ENCODE data around the gene PIM3. TPM values are rescaled to one million over a fixed set of nuclear protein-coding genes. Genes with fewer than 3 reads are reported as not detected.

PIM3 gene
- total and polyA plus RNA-seq, 2 donors: 36.0 to 57.6 TPM

GRCh38 chr22:49933236-49934159 lies 27.1 kb upstream of the PIM3 start:
- Histone ChIP-seq H3K4me1 (ENCODE audit: control insufficient read depth in 2 of 2, insufficient read depth in 2 of 2, low read length in 2 of 2) (peaks cover 13 to 53% of the 10 kb centered on the region in 2 donors), H3K27me3 (ENCODE audit: control insufficient read depth in 2 of 2, insufficient read depth in 1 of 2, low read length in 1 of 2) (peaks cover 3 to 13% of the 10 kb centered on the region in 2 donors), H3K4me3 (ENCODE audit: low read length in 2 of 2) (no peak overlapping the region), H3K36me3 (ENCODE audit: control insufficient read depth in 2 of 2, insufficient read depth in 2 of 2, low read length in 1 of 2) (no peaks in the 10 kb centered on the region), H3K27ac (ENCODE audit: low read depth in 1 of 2, low read length in 1 of 2) (peak overlapping the region; percentile 7 to 69), H3K9me3 (ENCODE audit: control insufficient read depth in 2 of 2, insufficient read depth in 1 of 2, low read length in 1 of 2) (no peaks in the 10 kb centered on the region)
- DNase-seq (ENCODE audit: low read depth in 6 of 9, low spot score in 9 of 9): no peak
- WGBS: 95% methylated on average over 27 of the region's 27 CpGs

GRCh38 chr22:49934160-49934890 lies 26.2 kb upstream of the PIM3 start:
- 59% methylated on average over 24 of the region's 24 CpGs for WGBS

DNA sequence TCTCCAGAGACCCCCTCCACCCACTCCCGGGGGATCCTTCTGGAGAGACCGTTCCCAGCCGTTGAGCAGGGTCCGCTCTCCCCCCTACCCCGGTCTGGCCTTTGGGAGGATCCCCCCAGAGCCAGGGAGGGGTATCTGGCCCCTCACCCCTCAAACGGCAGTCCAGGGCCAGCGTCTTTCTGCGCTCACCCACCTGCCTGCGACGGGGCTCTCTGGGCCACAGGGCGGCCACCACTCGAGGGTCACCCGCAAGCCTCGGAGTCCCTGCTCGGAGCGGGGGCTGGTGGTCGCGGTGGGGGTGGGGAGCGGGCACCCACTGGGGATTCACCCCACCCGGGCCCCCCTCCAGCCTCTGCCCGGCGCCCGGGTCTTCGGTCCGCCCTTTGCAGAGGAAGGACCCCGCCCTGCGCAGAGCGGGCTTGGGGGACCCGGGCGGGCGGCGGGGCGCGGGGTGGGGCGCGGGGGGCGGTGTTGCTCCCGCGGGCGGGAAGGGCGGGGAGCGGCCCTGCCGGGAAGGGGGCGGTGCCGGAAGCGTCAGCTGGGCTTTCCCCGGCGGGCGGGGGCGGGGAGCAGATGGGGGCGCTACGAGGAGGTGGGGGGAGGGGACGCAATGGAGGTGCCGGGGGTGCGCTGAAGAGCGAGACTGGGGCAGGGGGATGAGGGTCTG lies 25.5 kb upstream of the PIM3 start:
- Histone ChIP-seq H3K9me3 (ENCODE audit: control insufficient read depth in 2 of 2, insufficient read depth in 1 of 2, low read length in 1 of 2) (no peaks in the 10 kb centered on the region), H3K4me3 (ENCODE audit: low read length in 2 of 2) (peak overlapping the region; percentile 44 to 57), H3K27me3 (ENCODE audit: control insufficient read depth in 2 of 2, insufficient read depth in 1 of 2, low read length in 1 of 2) (peaks cover 0 to 7% of the 10 kb centered on the region in 2 donors), H3K27ac (ENCODE audit: low read depth in 1 of 2, low read length in 1 of 2) (peak overlapping the region; percentile 51 to 86), H3K36me3 (ENCODE audit: control insufficient read depth in 2 of 2, insufficient read depth in 2 of 2, low read length in 1 of 2) (no peaks in the 10 kb centered on the region), H3K4me1 (ENCODE audit: control insufficient read depth in 2 of 2, insufficient read depth in 2 of 2, low read length in 2 of 2) (peaks cover 8 to 48% of the 10 kb centered on the region in 2 donors)
- DNase-seq (ENCODE audit: low read depth in 6 of 9, low spot score in 9 of 9): peak in 5 of 9 donors; percentile 65 to 88 (median 76)
- 3% methylated on average over 56 of the region's 56 CpGs for WGBS

More at GRCh38 chr22:49934160-49934890, 26.2 kb upstream of the PIM3 start:
- peak overlapping the region; percentile 44 to 57 for H3K4me3 ChIP-seq (ENCODE audit: low read length in 2 of 2)
- DNase-seq (ENCODE audit: low read depth in 6 of 9, low spot score in 9 of 9): no peak
- no peaks in the 10 kb centered on the region for H3K9me3 ChIP-seq (ENCODE audit: control insufficient read depth in 2 of 2, insufficient read depth in 1 of 2, low read length in 1 of 2)
- H3K27ac ChIP-seq (ENCODE audit: low read depth in 1 of 2, low read length in 1 of 2): peak overlapping the region; percentile 51 to 86
- H3K36me3 ChIP-seq (ENCODE audit: control insufficient read depth in 2 of 2, insufficient read depth in 2 of 2, low read length in 1 of 2): no peaks in the 10 kb centered on the region
- peaks cover 3 to 11% of the 10 kb centered on the region in 2 donors for H3K27me3 ChIP-seq (ENCODE audit: control insufficient read depth in 2 of 2, insufficient read depth in 1 of 2, low read length in 1 of 2)
- H3K4me1 ChIP-seq (ENCODE audit: control insufficient read depth in 2 of 2, insufficient read depth in 2 of 2, low read length in 2 of 2): peaks cover 12 to 53% of the 10 kb centered on the region in 2 donors

GRCh38 chr22:49935561-49935960 lies 25.0 kb upstream of the PIM3 start:
- Histone ChIP-seq H3K27ac (ENCODE audit: low read depth in 1 of 2, low read length in 1 of 2) (no peak overlapping the region), H3K9me3 (ENCODE audit: control insufficient read depth in 2 of 2, insufficient read depth in 1 of 2, low read length in 1 of 2) (no peaks in the 10 kb centered on the region), H3K4me3 (ENCODE audit: low read length in 2 of 2) (peak overlapping the region in 1 of 2 donors; percentile 57), H3K36me3 (ENCODE audit: control insufficient read depth in 2 of 2, insufficient read depth in 2 of 2, low read length in 1 of 2) (no peaks in the 10 kb centered on the region), H3K27me3 (ENCODE audit: control insufficient read depth in 2 of 2, insufficient read depth in 1 of 2, low read length in 1 of 2) (peaks cover 0 to 7% of the 10 kb centered on the region in 2 donors), H3K4me1 (ENCODE audit: control insufficient read depth in 2 of 2, insufficient read depth in 2 of 2, low read length in 2 of 2) (peaks cover 8 to 43% of the 10 kb centered on the region in 2 donors)
- DNase-seq (ENCODE audit: low read depth in 6 of 9, low spot score in 9 of 9): no peak
- WGBS: 10% methylated on average over 16 of the region's 16 CpGs

- WGBS: 3% methylated on average over 52 of the region's 52 CpGs
- Histone ChIP-seq H3K36me3 (ENCODE audit: control insufficient read depth in 2 of 2, insufficient read depth in 2 of 2, low read length in 1 of 2) (no peaks in the 10 kb centered on the region), H3K9me3 (ENCODE audit: control insufficient read depth in 2 of 2, insufficient read depth in 1 of 2, low read length in 1 of 2) (peaks cover 0 to 6% of the 10 kb centered on the region in 2 donors), H3K27me3 (ENCODE audit: control insufficient read depth in 2 of 2, insufficient read depth in 1 of 2, low read length in 1 of 2) (peaks cover 0 to 7% of the 10 kb centered on the region in 2 donors), H3K4me1 (ENCODE audit: control insufficient read depth in 2 of 2, insufficient read depth in 2 of 2, low read length in 2 of 2) (peaks cover 8 to 36% of the 10 kb centered on the region in 2 donors), H3K27ac (ENCODE audit: low read depth in 1 of 2, low read length in 1 of 2) (peak overlapping the region; percentile 46 to 78), H3K4me3 (ENCODE audit: low read length in 2 of 2) (peak overlapping the region; percentile 20 to 57)
- DNase-seq (ENCODE audit: low read depth in 6 of 9, low spot score in 9 of 9): peak in 5 of 9 donors; percentile 69 to 86 (median 70)
Measured at GRCh38 chr22:49936018-49936972, 24.3 kb upstream of the PIM3 start.

DNA sequence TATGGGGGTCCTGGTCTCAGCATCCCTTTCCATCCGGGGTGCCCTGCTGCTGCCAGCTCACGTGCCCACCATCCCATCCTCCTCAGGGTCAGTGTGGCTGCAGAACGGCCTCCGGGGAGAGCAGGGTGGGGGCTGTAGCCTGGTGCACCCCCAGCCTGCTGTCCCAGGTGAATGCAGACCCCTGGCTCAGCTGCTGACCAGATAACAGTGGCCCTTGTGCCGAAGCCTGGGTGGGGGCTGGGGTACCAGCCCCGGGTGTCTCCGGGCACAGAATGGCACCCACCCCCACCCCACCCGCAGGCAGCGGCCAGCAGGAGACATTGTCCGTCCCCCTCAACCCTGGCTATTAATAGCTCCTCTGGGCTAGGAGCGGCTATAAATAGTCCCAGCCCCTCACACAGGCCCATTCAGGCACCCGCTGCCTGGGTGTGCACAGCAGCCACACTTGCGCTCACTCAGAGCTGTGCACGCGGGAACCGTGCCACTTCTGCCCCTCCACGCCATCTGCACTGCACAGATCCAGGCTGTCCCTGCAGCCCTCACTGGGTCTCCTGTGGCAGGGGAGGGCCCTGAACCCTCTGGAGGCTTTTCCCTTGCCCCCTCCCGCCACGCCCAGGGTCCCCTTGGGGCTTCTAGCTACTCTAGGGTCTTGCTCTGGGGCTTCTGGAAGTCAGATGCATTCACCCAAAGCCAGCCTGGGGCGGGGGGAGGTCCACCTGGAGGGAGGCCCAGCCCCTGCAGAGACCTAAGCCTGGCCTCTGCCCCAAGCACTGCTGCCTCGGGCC lies 23.4 kb upstream of the PIM3 start:
- WGBS: 67% methylated on average over 21 of the region's 21 CpGs

DNA sequence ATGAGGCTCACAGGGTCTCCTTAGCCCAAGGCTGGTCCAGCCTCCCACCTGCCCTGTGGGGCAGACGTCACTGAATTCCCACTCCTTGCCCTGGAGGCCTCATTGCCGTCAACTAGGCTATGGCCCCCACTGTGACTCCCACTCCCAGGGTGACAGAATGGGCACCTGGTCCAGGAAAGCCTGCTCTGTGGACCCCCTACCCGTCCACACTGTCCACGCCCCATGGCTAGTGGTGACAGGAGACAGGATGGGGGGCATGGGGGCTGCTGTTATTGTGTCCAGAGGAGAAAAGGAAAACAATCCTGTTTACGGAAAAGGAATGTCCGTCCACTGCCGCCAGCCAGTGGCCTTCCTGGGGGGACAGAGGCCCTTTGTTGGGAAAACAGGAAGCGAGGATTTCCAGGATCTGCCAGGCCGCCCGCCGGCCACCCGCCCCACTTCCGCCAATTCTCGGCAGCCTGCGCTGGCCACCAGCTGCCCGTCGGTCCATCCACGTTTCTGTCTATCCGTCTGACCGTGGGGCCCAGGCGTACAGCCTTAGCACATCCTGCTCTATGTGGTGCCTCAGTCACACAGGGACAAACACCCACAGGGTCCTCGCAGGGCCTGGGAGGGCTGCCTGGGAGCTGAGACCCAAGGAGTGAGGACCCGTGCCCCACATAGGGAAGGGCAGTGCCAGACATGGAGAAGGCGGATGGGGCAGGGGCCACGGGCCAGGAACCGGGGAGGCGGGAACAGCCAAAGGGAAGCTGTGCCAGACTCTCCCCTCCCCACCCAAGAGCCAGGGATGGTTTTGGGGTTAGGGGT lies 22.6 kb upstream of the PIM3 start:
- no peak for DNase-seq (ENCODE audit: low read depth in 6 of 9, low spot score in 9 of 9)
- H3K4me1 ChIP-seq (ENCODE audit: control insufficient read depth in 2 of 2, insufficient read depth in 2 of 2, low read length in 2 of 2): peaks cover 8 to 28% of the 10 kb centered on the region in 2 donors
- no peak overlapping the region for H3K4me3 ChIP-seq (ENCODE audit: low read length in 2 of 2)

More for the DNA sequence above, 23.4 kb upstream of the PIM3 start:
- Histone ChIP-seq H3K9me3 (ENCODE audit: control insufficient read depth in 2 of 2, insufficient read depth in 1 of 2, low read length in 1 of 2) (peaks cover 0 to 14% of the 10 kb centered on the region in 2 donors), H3K27ac (ENCODE audit: low read depth in 1 of 2, low read length in 1 of 2) (peak overlapping the region in 1 of 2 donors; percentile 78), H3K4me3 (ENCODE audit: low read length in 2 of 2) (no peak overlapping the region), H3K36me3 (ENCODE audit: control insufficient read depth in 2 of 2, insufficient read depth in 2 of 2, low read length in 1 of 2) (no peaks in the 10 kb centered on the region), H3K27me3 (ENCODE audit: control insufficient read depth in 2 of 2, insufficient read depth in 1 of 2, low read length in 1 of 2) (peaks cover 0 to 7% of the 10 kb centered on the region in 2 donors), H3K4me1 (ENCODE audit: control insufficient read depth in 2 of 2, insufficient read depth in 2 of 2, low read length in 2 of 2) (peaks cover 8 to 28% of the 10 kb centered on the region in 2 donors)
- peak in 1 of 9 donors; percentile 31 for DNase-seq (ENCODE audit: low read depth in 6 of 9, low spot score in 9 of 9)

More for the DNA sequence above, 22.6 kb upstream of the PIM3 start:
- 98% methylated on average over 27 of the region's 27 CpGs for WGBS
- Histone ChIP-seq H3K27ac (ENCODE audit: low read depth in 1 of 2, low read length in 1 of 2) (peak overlapping the region in 1 of 2 donors; percentile 30), H3K27me3 (ENCODE audit: control insufficient read depth in 2 of 2, insufficient read depth in 1 of 2, low read length in 1 of 2) (peaks cover 0 to 7% of the 10 kb centered on the region in 2 donors), H3K9me3 (ENCODE audit: control insufficient read depth in 2 of 2, insufficient read depth in 1 of 2, low read length in 1 of 2) (peaks cover 0 to 14% of the 10 kb centered on the region in 2 donors), H3K36me3 (ENCODE audit: control insufficient read depth in 2 of 2, insufficient read depth in 2 of 2, low read length in 1 of 2) (no peaks in the 10 kb centered on the region)
